Karpas-422 (cell line): ENCODE data around the gene MRAS. TPM values are rescaled to one million over a fixed set of nuclear protein-coding genes. Genes with fewer than 3 reads are reported as not detected.

Source experiments
- DNase-seq: peaks from one replicate; pipeline ENCODE4 v3.0.0-alpha.2; 2015
- H2AFZ ChIP-seq: fragments of 200-600 bp; sonication (generic); 2 replicates; pipeline ENCODE4 v1.6.1; 2014; ENCODE audit warnings: antibody characterized with exemption, low read length, mixed read lengths
- H3K27ac ChIP-seq: fragments of 200-600 bp; sonication (generic); 2 replicates; pipeline ENCODE4 v1.5.1; 2014; ENCODE audit warnings: mild to moderate bottlenecking, low read length, moderate library complexity
- H3K27me3 ChIP-seq: fragments of 200-600 bp; sonication (generic); 2 replicates; pipeline ENCODE4 v1.6.1; 2014; ENCODE audit warnings: low read length, mixed read lengths
- H3K36me3 ChIP-seq: fragments of 200-600 bp; sonication (generic); 2 replicates; pipeline ENCODE4 v1.6.1; 2014; ENCODE audit warnings: low read length, mixed read lengths; ENCODE audit not compliant: insufficient read depth
- H3K4me1 ChIP-seq: fragments of 200-600 bp; sonication (generic); 2 replicates; pipeline ENCODE4 v1.6.1; 2014; ENCODE audit warnings: mild to moderate bottlenecking, low read length, mixed read lengths
- H3K4me2 ChIP-seq: fragments of 200-600 bp; sonication (generic); 2 replicates; pipeline ENCODE4 v1.6.1; 2014; ENCODE audit warnings: low read length, low read depth, mild to moderate bottlenecking; ENCODE audit not compliant: poor library complexity, severe bottlenecking
- H3K4me3 ChIP-seq: fragments of 200-600 bp; sonication (generic); 2 replicates; pipeline ENCODE4 v1.5.1; 2014; ENCODE audit warnings: mild to moderate bottlenecking, antibody characterized with exemption, low read length, mixed read lengths
- H3K79me2 ChIP-seq: fragments of 200-600 bp; sonication (generic); 2 replicates; pipeline ENCODE4 v1.6.1; 2014; ENCODE audit warnings: mild to moderate bottlenecking, low read length, mixed read lengths
- H3K9ac ChIP-seq: fragments of 200-600 bp; sonication (generic); 2 replicates; pipeline ENCODE4 v1.6.0; 2014; ENCODE audit warnings: low read length
- H3K9me2 ChIP-seq: fragments of 200-600 bp; sonication (generic), shearing (Covaris generic); replicated peaks from 2 replicates; pipeline ENCODE4 v1.6.0; 2014; ENCODE audit warnings: mild to moderate bottlenecking, low read length, moderate library complexity; ENCODE audit not compliant: insufficient read depth
- H3K9me3 ChIP-seq: fragments of 300-700, 200-600 bp; sonication (generic); 2 replicates; pipeline ENCODE4 v1.6.1; 2014; ENCODE audit warnings: low read length, mixed read lengths
- H4K20me1 ChIP-seq: fragments of 200-600 bp; sonication (generic); 2 replicates; pipeline ENCODE4 v1.6.1; 2014; ENCODE audit warnings: mild to moderate bottlenecking, antibody characterized with exemption, low read length, low read depth; ENCODE audit not compliant: insufficient read depth
- total RNA-seq: library from RNA; depleted of rRNA; stranded (reverse); fragments of >200 nt; shearing (Covaris generic); gene quantifications from 2 replicates; pipeline ENCODE4 v1.2.3, GENCODE V29; 2014; ENCODE audit warnings: low replicate concordance

The MRAS gene
- total RNA-seq, 1 experiment from 2014 or later = not detected

DNA sequence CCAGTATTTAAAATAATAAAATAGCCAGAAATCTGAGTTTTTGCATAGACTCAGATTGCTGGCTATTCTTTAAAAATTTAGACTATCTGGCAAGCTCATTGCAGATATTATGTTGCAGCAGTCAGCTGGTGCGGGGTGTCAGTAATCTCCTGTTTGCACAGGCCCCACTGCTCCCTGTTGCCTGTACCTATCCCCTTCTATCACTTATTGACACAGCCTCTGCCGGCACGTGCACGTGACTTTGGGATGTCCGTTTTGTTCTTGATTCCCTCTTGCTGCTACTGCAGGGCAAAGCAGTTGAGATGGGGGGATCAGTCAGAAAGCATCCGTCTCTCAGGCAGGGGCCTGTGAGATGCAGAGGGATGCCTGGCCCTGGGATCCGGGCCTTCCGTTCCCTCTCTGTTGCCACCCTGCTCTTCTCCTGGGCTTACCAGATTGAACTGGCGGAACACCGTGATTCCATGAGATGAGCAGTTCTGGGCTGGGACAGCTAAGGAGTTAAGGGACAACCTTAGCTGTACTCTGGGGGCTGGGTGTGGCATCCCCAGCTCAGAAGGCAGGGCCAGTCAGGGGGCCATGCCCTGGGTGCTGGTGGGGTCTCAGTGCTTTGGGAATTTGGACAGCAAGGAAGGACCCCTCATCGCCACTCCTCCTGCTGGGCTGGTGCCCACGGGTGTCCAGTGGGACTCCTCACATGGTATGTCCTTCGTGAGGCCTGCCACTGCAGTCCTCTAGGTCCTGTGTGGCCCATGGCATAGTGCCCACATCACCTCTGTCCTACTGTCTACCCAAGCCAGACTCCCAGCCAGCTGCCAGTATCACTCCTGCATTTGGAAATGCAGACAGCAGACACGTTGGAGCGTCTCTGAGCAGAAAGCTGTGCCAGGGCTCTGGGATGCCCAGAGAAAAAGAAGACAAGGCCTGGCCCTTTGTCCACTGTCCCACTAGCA is 11.8 kb downstream of the MRAS start:
- H3K4me1 ChIP-seq = no peaks in the 10 kb centered on the region
- no peak overlapping the region for H2AFZ ChIP-seq
- no peaks in the 10 kb centered on the region for H3K27me3 ChIP-seq
- H4K20me1 ChIP-seq = no peaks in the 10 kb centered on the region
- no peak overlapping the region for H3K9ac ChIP-seq
- H3K36me3 ChIP-seq = no peaks in the 10 kb centered on the region
- H3K4me3 ChIP-seq = no peak overlapping the region
- DNase-seq = no peak
- no peaks in the 10 kb centered on the region for H3K79me2 ChIP-seq
- H3K4me2 ChIP-seq = no peak overlapping the region
- no peaks in the 10 kb centered on the region for H3K9me2 ChIP-seq
- no peak overlapping the region for H3K27ac ChIP-seq
- H3K9me3 ChIP-seq = no peaks in the 10 kb centered on the region

DNA sequence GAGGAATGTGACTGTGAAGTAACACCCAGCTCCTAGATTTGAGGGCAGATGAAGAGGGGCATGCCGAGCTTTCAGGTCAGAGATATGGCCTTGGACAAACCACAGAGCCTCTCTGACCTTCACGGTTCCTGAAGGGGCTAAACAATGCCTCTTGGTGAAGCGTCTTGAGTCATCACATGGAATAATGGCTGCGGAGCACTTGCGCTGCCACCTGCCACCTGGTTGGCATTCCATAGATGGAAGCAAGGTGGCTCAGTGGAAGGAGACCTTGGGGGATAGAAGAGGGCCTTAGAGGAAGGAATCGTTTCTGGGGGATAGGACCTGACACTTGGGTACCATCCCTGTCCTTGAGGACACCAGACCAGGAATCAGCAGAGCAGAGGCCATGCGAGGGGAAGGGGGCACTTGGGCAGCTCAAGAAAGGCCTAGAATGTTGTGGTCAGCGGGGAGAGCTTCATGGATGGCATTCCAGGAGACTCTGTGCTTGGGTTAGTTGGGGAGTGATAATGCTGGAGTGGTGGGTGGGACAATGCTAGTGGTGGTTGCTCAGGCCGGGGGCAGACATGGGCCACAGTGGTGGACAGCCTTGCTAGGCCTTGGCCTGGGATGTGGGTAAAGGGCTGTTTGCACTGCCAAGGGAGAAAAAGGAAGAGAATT is 12.6 kb downstream of the MRAS start:
- DNase-seq = no peak
- no peaks in the 10 kb centered on the region for H3K9me2 ChIP-seq
- no peak overlapping the region for H2AFZ ChIP-seq
- H3K27me3 ChIP-seq = no peaks in the 10 kb centered on the region
- no peak overlapping the region for H3K9ac ChIP-seq
- H3K4me3 ChIP-seq = no peak overlapping the region
- no peak overlapping the region for H3K27ac ChIP-seq
- H4K20me1 ChIP-seq = no peaks in the 10 kb centered on the region
- H3K9me3 ChIP-seq = no peaks in the 10 kb centered on the region
- no peak overlapping the region for H3K4me2 ChIP-seq
- no peaks in the 10 kb centered on the region for H3K79me2 ChIP-seq
- no peaks in the 10 kb centered on the region for H3K36me3 ChIP-seq
- no peaks in the 10 kb centered on the region for H3K4me1 ChIP-seq

DNA sequence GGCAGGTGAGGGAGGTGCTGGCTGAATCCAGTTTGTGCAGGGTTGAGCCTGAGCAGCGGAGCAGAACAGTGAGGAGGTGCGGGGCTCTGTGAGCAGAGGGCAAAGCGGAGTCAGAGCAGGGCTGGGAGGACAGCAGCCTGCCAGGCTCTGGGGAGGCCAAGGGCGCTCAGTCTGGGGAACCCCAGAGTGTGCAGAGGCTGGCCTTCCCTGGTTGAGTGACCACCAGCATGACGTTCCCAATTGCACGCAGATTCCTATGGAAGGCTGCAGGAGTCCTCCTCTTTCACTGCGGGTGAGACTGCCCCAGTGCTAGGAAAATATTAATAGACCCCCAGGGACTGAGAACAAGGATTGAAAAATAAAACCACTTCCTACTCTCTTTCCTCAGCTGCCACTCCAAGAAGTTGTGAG is 13.2 kb downstream of the MRAS start:
- Histone ChIP-seq H3K79me2 (no peaks in the 10 kb centered on the region), H3K9me2 (no peaks in the 10 kb centered on the region), H3K4me3 (no peak overlapping the region), H3K36me3 (no peaks in the 10 kb centered on the region), H3K9me3 (no peaks in the 10 kb centered on the region), H3K9ac (no peak overlapping the region), H3K4me1 (no peaks in the 10 kb centered on the region), H3K4me2 (no peak overlapping the region), H2AFZ (no peak overlapping the region), H4K20me1 (no peaks in the 10 kb centered on the region), H3K27me3 (no peaks in the 10 kb centered on the region), H3K27ac (no peak overlapping the region)
- no peak for DNase-seq

DNA sequence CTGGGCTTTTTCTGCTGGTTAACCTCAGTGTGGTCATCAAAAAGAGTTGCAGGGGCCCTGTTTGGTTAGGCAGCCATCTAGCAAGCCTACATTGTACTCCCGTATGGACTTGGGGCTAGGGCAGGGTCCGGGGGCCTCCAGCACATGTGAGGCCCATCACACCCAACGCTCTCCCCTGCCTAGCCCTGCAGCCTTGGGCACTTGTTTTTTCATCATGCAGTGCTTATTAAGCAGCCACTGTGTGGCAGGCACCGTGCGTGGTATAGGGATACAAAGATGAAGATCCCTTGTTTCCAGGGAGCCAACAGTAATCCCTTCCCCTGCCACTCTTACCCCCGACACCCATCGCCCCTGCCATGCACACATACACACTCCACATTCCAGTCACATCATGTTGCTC is 14.2 kb downstream of the MRAS start:
- H3K36me3 ChIP-seq = no peaks in the 10 kb centered on the region
- H3K9ac ChIP-seq = no peak overlapping the region
- no peaks in the 10 kb centered on the region for H4K20me1 ChIP-seq
- no peak overlapping the region for H3K4me2 ChIP-seq
- no peak overlapping the region for H2AFZ ChIP-seq
- no peak overlapping the region for H3K4me3 ChIP-seq
- H3K27ac ChIP-seq = no peak overlapping the region
- DNase-seq = no peak
- no peaks in the 10 kb centered on the region for H3K4me1 ChIP-seq
- no peaks in the 10 kb centered on the region for H3K9me2 ChIP-seq
- no peaks in the 10 kb centered on the region for H3K27me3 ChIP-seq
- no peaks in the 10 kb centered on the region for H3K9me3 ChIP-seq
- no peaks in the 10 kb centered on the region for H3K79me2 ChIP-seq

DNA sequence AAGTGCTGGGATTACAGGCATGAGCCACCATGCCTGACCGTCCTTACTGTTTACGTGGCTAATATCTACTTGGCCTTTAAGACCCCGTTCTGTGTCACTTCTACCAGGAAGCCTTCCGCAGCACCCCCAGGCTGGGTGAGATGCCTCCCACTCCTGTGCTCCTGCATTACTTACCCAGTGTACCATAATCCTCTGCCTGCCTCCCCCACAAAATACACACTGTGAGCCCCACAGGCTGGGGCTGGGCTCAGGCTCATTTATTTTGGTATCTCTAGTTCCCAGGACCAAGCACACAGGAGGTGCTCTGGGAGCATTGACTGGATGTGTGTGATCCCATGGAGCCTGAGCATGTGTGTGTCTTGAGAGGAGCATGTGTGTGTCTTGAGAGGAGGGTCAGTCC is 14.9 kb downstream of the MRAS start:
- H3K79me2 ChIP-seq = no peaks in the 10 kb centered on the region
- H2AFZ ChIP-seq = no peak overlapping the region
- no peaks in the 10 kb centered on the region for H4K20me1 ChIP-seq
- no peak for DNase-seq
- no peaks in the 10 kb centered on the region for H3K4me1 ChIP-seq
- H3K27ac ChIP-seq = no peak overlapping the region
- H3K4me3 ChIP-seq = no peak overlapping the region
- H3K9me3 ChIP-seq = no peaks in the 10 kb centered on the region
- H3K36me3 ChIP-seq = no peaks in the 10 kb centered on the region
- no peak overlapping the region for H3K4me2 ChIP-seq
- no peaks in the 10 kb centered on the region for H3K27me3 ChIP-seq
- H3K9me2 ChIP-seq = no peaks in the 10 kb centered on the region
- no peak overlapping the region for H3K9ac ChIP-seq

DNA sequence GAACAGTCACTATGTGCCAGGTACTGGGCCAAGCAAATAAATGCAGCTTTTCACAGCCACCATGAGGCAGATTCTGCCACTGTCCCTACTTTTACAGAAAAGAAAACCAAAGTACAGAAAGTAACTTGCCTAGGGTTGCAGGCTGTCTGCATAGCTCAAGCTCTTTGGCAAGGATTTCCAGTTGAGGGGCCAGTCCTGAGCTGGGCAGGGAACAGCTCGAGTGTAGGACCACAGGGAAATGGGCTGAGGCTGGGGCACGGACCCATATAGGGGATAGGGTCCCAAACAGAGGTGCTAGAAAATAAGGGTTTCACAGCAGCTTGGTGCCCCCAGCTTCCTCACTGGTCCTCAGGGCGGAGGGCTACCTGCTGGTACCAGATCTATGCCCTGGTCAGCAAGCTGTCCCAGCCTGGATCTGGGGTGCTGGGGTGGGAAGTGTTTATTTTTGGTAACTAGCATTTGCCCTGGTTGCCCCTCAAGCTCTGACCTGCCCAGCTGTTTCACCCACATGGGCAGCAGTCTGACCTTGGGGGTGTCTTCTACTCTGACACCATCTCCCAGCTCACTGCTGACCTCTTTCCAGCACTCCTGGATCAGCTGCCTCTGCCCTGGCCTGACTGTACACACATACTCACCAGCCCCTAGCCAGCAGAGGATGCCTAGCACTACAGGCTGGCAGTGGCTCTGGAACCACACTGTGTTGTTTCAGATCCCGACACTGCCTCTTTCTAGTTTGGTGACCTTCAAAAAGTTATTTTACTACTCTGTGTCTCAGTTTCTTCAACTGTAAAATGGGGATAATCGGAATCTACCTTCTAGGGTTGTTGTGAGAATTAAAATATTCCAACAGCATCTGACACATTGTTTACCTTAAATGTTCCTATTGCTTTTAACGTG is 16.2 kb downstream of the MRAS start:
- no peak overlapping the region for H2AFZ ChIP-seq
- no peak overlapping the region for H3K4me3 ChIP-seq
- H3K79me2 ChIP-seq = no peaks in the 10 kb centered on the region
- H3K4me2 ChIP-seq = no peak overlapping the region
- H4K20me1 ChIP-seq = no peaks in the 10 kb centered on the region
- H3K27me3 ChIP-seq = no peaks in the 10 kb centered on the region
- H3K27ac ChIP-seq = no peak overlapping the region
- no peak for DNase-seq
- no peaks in the 10 kb centered on the region for H3K9me3 ChIP-seq
- no peaks in the 10 kb centered on the region for H3K4me1 ChIP-seq
- H3K9ac ChIP-seq = no peak overlapping the region
- H3K36me3 ChIP-seq = no peaks in the 10 kb centered on the region
- no peaks in the 10 kb centered on the region for H3K9me2 ChIP-seq

DNA sequence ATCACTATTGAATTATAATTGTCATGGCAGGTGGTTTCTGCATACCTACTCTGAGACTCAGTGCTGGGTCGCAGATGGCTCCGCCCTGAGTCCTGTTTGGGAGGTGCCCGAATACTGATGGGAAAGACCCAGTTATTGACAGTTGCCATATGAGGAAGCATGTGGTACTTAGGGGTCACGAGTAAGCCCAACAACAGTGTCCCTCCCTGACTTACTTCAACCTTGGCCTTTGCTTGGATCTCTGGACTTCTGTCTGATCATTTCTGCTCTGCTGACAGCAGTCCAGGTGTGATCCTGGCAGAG is 16.8 kb downstream of the MRAS start:
- DNase-seq = no peak
- H3K4me2 ChIP-seq = no peak overlapping the region
- H3K4me3 ChIP-seq = no peak overlapping the region
- H3K9ac ChIP-seq = no peak overlapping the region
- H3K4me1 ChIP-seq = no peaks in the 10 kb centered on the region
- H3K9me3 ChIP-seq = no peaks in the 10 kb centered on the region
- H3K27me3 ChIP-seq = no peaks in the 10 kb centered on the region
- H3K36me3 ChIP-seq = no peaks in the 10 kb centered on the region
- H3K79me2 ChIP-seq = no peaks in the 10 kb centered on the region
- H2AFZ ChIP-seq = no peak overlapping the region
- H3K9me2 ChIP-seq = no peaks in the 10 kb centered on the region
- H3K27ac ChIP-seq = no peak overlapping the region
- H4K20me1 ChIP-seq = no peaks in the 10 kb centered on the region
